IMR-90 (cell line): ENCODE results near the gene WDR11. TPM values are rescaled to one million over a fixed set of nuclear protein-coding genes. Genes with fewer than 3 reads are reported as not detected.

ENCODE experiments used
- ATAC-seq: fragments of 200-7000 bp; cut with Tn5 transposase; 2 replicates; pipeline ENCODE4 v1.9.1; 2020; ENCODE audit warnings: low read depth, mild to moderate bottlenecking, moderate library complexity
- BruUV-seq: library from RNA; stranded (reverse); fragments of 400-500 nt; replicated peaks from 2 replicates; lab custom pipeline; 2021; lab: Mats Ljungman, UMichigan
- CTCF ChIA-PET: fragments of 300-600 bp; formaldehyde crosslinking; extraction: SDS; loops from one replicate; lab custom pipeline; 2021; ENCODE audit warnings: antibody characterized with exemption; lab: Yijun Ruan, JAX
- POLR2A ChIA-PET: fragments of 300-600 bp; sonication (Branson Sonifier 250); formaldehyde crosslinking; loops from one replicate; lab custom pipeline; 2022; ENCODE audit warnings: antibody characterized with exemption; ENCODE audit not compliant: unreplicated experiment; lab: Charles Lee
- DNase-seq: peaks from one replicate; pipeline ENCODE4 v3.0.0; 2013
- H2AFZ ChIP-seq: replicated peaks from 2 replicates; pipeline ENCODE3; 2013; ENCODE audit warnings: low read length, mild to moderate bottlenecking; ENCODE audit not compliant: poor library complexity
- H2AK5ac ChIP-seq: 2 replicates; pipeline ENCODE4 v1.6.1; 2013; ENCODE audit warnings: low read depth, low read length, inconsistent platforms
- H2AK9ac ChIP-seq: replicated peaks from 2 replicates; pipeline ENCODE3; 2013; ENCODE audit warnings: mild to moderate bottlenecking, low read depth, low read length, moderate library complexity; ENCODE audit not compliant: poor library complexity
- H2BK120ac ChIP-seq: 2 replicates; pipeline ENCODE4 v1.6.1; 2013; ENCODE audit warnings: low read depth, low read length, inconsistent platforms
- H2BK15ac ChIP-seq: 3 replicates; pipeline ENCODE4 v1.6.1; 2013; ENCODE audit warnings: low read depth, low read length, inconsistent platforms
- H2BK20ac ChIP-seq: 2 replicates; pipeline ENCODE4 v1.6.1; 2013; ENCODE audit warnings: low read depth, mild to moderate bottlenecking, inconsistent platforms, low read length, moderate library complexity
- H2BK5ac ChIP-seq: 2 replicates; pipeline ENCODE4 v1.6.1; 2013; ENCODE audit warnings: mild to moderate bottlenecking, low read depth, low read length, inconsistent platforms; ENCODE audit not compliant: poor library complexity, severe bottlenecking
- H3K14ac ChIP-seq: replicated peaks from 2 replicates; pipeline ENCODE4 v1.6.1; 2013; ENCODE audit warnings: low read depth, low read length, inconsistent platforms
- H3K18ac ChIP-seq: 2 replicates; pipeline ENCODE4 v1.6.1; 2013; ENCODE audit warnings: low read depth, low read length, control low read depth
- H3K23ac ChIP-seq: 2 replicates; pipeline ENCODE4 v1.6.1; 2013; ENCODE audit warnings: low read depth, low read length, inconsistent platforms
- H3K27ac ChIP-seq: 2 replicates; pipeline ENCODE4 v1.5.1; 2013; ENCODE audit warnings: mild to moderate bottlenecking, control low read depth, low read length; ENCODE audit not compliant: insufficient read depth
- H3K27me3 ChIP-seq: 2 replicates; pipeline ENCODE4 v1.6.1; 2013; ENCODE audit warnings: low read length; ENCODE audit not compliant: control insufficient read depth, insufficient read depth
- H3K36me3 ChIP-seq: 2 replicates; pipeline ENCODE4 v1.6.1; 2013; ENCODE audit warnings: low read length, mixed read lengths; ENCODE audit not compliant: control insufficient read depth, insufficient read depth
- H3K4ac ChIP-seq: 2 replicates; pipeline ENCODE4 v1.6.1; 2013; ENCODE audit warnings: low read depth, low read length, inconsistent platforms
- H3K4me1 ChIP-seq: 2 replicates; pipeline ENCODE4 v1.6.1; 2013; ENCODE audit warnings: low read length, mixed read lengths; ENCODE audit not compliant: control insufficient read depth, insufficient read depth
- H3K4me2 ChIP-seq: 2 replicates; pipeline ENCODE4 v1.6.1; 2013; ENCODE audit warnings: low read depth, mild to moderate bottlenecking, control low read depth, low read length, moderate library complexity
- H3K4me3 ChIP-seq: 2 replicates; pipeline ENCODE4 v1.5.1; 2013; ENCODE audit warnings: low read depth, mild to moderate bottlenecking, control low read depth, low read length, moderate library complexity; ENCODE audit not compliant: insufficient read depth
- H3K56ac ChIP-seq: 2 replicates; pipeline ENCODE4 v1.6.1; 2013; ENCODE audit warnings: low read length, inconsistent platforms; ENCODE audit not compliant: insufficient read depth; ENCODE audit errors: extremely low read depth
- H3K79me1 ChIP-seq, 2 experiments: 2 replicates each; pipeline ENCODE4 v1.6.1; 2013; ENCODE audit warnings: low read length in 2 of 2, inconsistent platforms in 1 of 2, low read depth in 1 of 2
- H3K9ac ChIP-seq: 2 replicates; pipeline ENCODE4 v1.6.1; 2013; ENCODE audit warnings: low read depth, low read length, control low read depth
- H3K9me1 ChIP-seq: 2 replicates; pipeline ENCODE4 v1.6.1; 2013; ENCODE audit warnings: low read length, inconsistent platforms; ENCODE audit not compliant: insufficient read depth
- H3K9me3 ChIP-seq: 2 replicates; pipeline ENCODE4 v1.6.1; 2013; ENCODE audit warnings: low read length; ENCODE audit not compliant: control insufficient read depth, insufficient read depth
- H4K20me1 ChIP-seq: 2 replicates; pipeline ENCODE4 v1.6.1; 2013; ENCODE audit warnings: low read length, inconsistent platforms; ENCODE audit not compliant: insufficient read depth
- H4K5ac ChIP-seq: 2 replicates; pipeline ENCODE4 v1.6.1; 2013; ENCODE audit warnings: mild to moderate bottlenecking, low read depth, low read length, control low read depth
- H4K8ac ChIP-seq, 2 experiments: 2 replicates each; pipeline ENCODE4 v1.6.1; 2013; ENCODE audit warnings: low read depth in 2 of 2, low read length in 2 of 2, control low read depth in 1 of 2, inconsistent platforms in 1 of 2
- H4K91ac ChIP-seq: 2 replicates; pipeline ENCODE4 v1.6.1; 2013; ENCODE audit warnings: low read depth, low read length, inconsistent platforms; ENCODE audit not compliant: insufficient read depth
- CHD1 ChIP-seq: IDR thresholded peaks from 2 replicates; pipeline ENCODE4 v1.6.1; 2012; ENCODE audit warnings: low read depth, low read length, improper control_type of control experiment
- NFE2L2 ChIP-seq: fragments of 150-350 bp; IDR thresholded peaks from 2 replicates; pipeline ENCODE4 v1.6.1; 2016; ENCODE audit warnings: low read depth, mild to moderate bottlenecking, low read length
- RCOR1 ChIP-seq: IDR thresholded peaks from 2 replicates; pipeline ENCODE4 v1.6.1; 2012; ENCODE audit warnings: mild to moderate bottlenecking, low read length, improper control_type of control experiment; ENCODE audit not compliant: insufficient replicate concordance
- WGBS, 2 experiments: methylation state at CpG; one replicate each; pipeline versions ENCODE4 v1.1.5 to v1.1.7; 2013; ENCODE audit warnings: missing lambda C conversion rate in 2 of 2; ENCODE audit not compliant: insufficient read length in 1 of 2; ENCODE audit errors: extremely low coverage in 2 of 2; 5-methylcytosine and 5-hydroxymethylcytosine counted together
- dilution Hi-C: fragments of 300-500 bp; cut with HindIII; formaldehyde crosslinking; loops from one replicate; pipeline ENCODE4 v1.14.3; 2018; ENCODE audit warnings: low sequenced_read_pairs; ENCODE audit not compliant: unreplicated experiment
- in situ Hi-C: fragments of 300-500 bp; cut with MboI; formaldehyde crosslinking; loops from 3 replicates; pipeline ENCODE4 v1.14.3; 2019; ENCODE audit warnings: low sequenced_read_pairs, inconsistent platforms, mixed read lengths
- intact Hi-C: fragments of 100-400 bp; cut with micrococcal nuclease; formaldehyde crosslinking; loops from 2 replicates; pipeline ENCODE4 v1.10.0; 2022
- polyA plus RNA-seq, 3 experiments: library from polyadenylated mRNA; depleted of rRNA; stranded (reverse); fragments of >200 nt; gene quantifications; 2 replicates each; pipeline ENCODE4 v1.2.3, GENCODE V29; 2012; ENCODE audit warnings: low replicate concordance in 1 of 3
- total RNA-seq: library from RNA; depleted of rRNA; stranded (reverse); fragments of >200 nt; gene quantifications from 2 replicates; pipeline ENCODE4 v1.2.3, GENCODE V29; 2012
- TF ChIP-seq, protein P1 (sequence below): conservative IDR thresholded peaks from 2 replicates; pipeline ENCODE4 v1.5.1; 2012; ENCODE audit warnings: mild to moderate bottlenecking, low read depth, low read length, improper control_type of control experiment

Gene WDR11
- total and polyA plus RNA-seq, 2 of the 4 experiments (the other 2 are of a cell fraction) = 31.6 to 62.6 TPM

DNA sequence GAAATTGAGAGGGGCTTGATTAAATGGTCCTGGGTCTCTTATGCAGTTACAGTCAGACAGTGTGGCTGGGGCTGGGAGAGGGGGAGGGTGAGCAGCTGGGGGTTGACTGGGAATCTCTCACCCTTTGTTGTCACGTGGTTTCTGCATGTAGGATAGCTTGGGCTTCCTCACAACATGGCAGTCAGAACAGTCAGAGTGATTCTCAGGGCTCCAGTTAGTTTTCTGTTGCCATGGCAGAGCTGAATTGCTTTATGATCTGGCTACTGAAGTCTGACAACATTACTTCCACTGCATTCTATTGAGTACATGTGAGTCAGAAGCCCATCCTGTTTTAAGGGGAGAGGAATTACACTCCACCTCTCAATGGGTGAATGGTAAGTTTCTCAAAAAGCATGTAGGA lies 102.7 kb downstream of the WDR11 start:
- ChIA-PET CTCF (no interaction called here), POLR2A (no interaction called here)
- H3K4me2 ChIP-seq = no peak overlapping the region
- no peak overlapping the region for H2AK9ac ChIP-seq
- no peak overlapping the region for H3K27ac ChIP-seq
- no peak for ATAC-seq
- no CpG with 5 or more reads among the region's 1 CpG for WGBS, 2 experiments
- no peak overlapping the region for H3K23ac ChIP-seq
- no peak overlapping the region for H3K18ac ChIP-seq
- H3K4ac ChIP-seq = no peak overlapping the region
- in situ Hi-C loops (no loop called here), intact Hi-C loops (no loop called here), dilution Hi-C loops (no loop called here)
- no peak for DNase-seq
- no peak overlapping the region for H2BK5ac ChIP-seq
- no peak overlapping the region for H2BK15ac ChIP-seq
- H2BK120ac ChIP-seq = no peak overlapping the region
- no peak overlapping the region for H2AFZ ChIP-seq
- H4K20me1 ChIP-seq = no peaks in the 10 kb centered on the region
- H3K36me3 ChIP-seq = no peaks in the 10 kb centered on the region
- no peaks in the 10 kb centered on the region for H3K9me3 ChIP-seq
- no peaks in the 10 kb centered on the region for H3K79me1 ChIP-seq
- H3K56ac ChIP-seq = no peak overlapping the region
- no peak overlapping the region for H2AK5ac ChIP-seq
- no peak overlapping the region for H4K5ac ChIP-seq
- no peak overlapping the region for H4K8ac ChIP-seq
- no peak overlapping the region for H3K14ac ChIP-seq
- TF ChIP-seq RCOR1 = no peak
- TF ChIP-seq, protein P1, sequence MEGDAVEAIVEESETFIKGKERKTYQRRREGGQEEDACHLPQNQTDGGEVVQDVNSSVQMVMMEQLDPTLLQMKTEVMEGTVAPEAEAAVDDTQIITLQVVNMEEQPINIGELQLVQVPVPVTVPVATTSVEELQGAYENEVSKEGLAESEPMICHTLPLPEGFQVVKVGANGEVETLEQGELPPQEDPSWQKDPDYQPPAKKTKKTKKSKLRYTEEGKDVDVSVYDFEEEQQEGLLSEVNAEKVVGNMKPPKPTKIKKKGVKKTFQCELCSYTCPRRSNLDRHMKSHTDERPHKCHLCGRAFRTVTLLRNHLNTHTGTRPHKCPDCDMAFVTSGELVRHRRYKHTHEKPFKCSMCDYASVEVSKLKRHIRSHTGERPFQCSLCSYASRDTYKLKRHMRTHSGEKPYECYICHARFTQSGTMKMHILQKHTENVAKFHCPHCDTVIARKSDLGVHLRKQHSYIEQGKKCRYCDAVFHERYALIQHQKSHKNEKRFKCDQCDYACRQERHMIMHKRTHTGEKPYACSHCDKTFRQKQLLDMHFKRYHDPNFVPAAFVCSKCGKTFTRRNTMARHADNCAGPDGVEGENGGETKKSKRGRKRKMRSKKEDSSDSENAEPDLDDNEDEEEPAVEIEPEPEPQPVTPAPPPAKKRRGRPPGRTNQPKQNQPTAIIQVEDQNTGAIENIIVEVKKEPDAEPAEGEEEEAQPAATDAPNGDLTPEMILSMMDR = no peak
- no peak for TF ChIP-seq CHD1
- no peak for TF ChIP-seq NFE2L2
- no TSS peak for BruUV-seq
- no peaks in the 10 kb centered on the region for H3K4me1 ChIP-seq
- no peak overlapping the region for H3K4me3 ChIP-seq
- H2BK20ac ChIP-seq = no peak overlapping the region
- H3K9ac ChIP-seq = no peak overlapping the region
- no peak overlapping the region for H4K91ac ChIP-seq
- H3K27me3 ChIP-seq = peaks cover 14% of the 10 kb centered on the region
- no peaks in the 10 kb centered on the region for H3K9me1 ChIP-seq
